PC-9 (cell line): ENCODE results near the gene CDRT15. TPM values are rescaled to one million over a fixed set of nuclear protein-coding genes. Genes with fewer than 3 reads are reported as not detected.

Source experiments
- BruUV-seq: library from RNA; stranded (reverse); fragments of 400-500 nt; replicated peaks from 2 replicates; lab custom pipeline; 2021; lab: Mats Ljungman, UMichigan
- CTCF ChIA-PET: fragments of 300-600 bp; sonication (Branson Sonifier 250); formaldehyde crosslinking; loops from one replicate; lab custom pipeline; 2022; ENCODE audit warnings: antibody characterized with exemption; lab: Charles Lee
- POLR2A ChIA-PET: fragments of 300-600 bp; sonication (Branson Sonifier 250); formaldehyde crosslinking; loops from one replicate; lab custom pipeline; 2022; ENCODE audit warnings: antibody characterized with exemption; ENCODE audit not compliant: unreplicated experiment; lab: Charles Lee
- DNase-seq, 2 experiments: peaks; one replicate each; pipeline versions ENCODE4 v3.0.0 to v3.0.0-alpha.2; 2015 to 2022; ENCODE audit warnings: mixed read lengths in 1 of 2
- H2AFZ ChIP-seq: fragments of 200-600 bp; sonication (generic); 2 replicates; pipeline ENCODE4 v1.8.1; 2017; ENCODE audit warnings: antibody characterized with exemption
- H3F3A ChIP-seq: fragments of 200-600 bp; sonication (generic); 2 replicates; pipeline ENCODE4 v1.8.1; 2017; ENCODE audit warnings: antibody characterized with exemption, mild to moderate bottlenecking, low read depth; ENCODE audit not compliant: insufficient read depth
- H3K27ac ChIP-seq: fragments of 200-600 bp; sonication (generic); 2 replicates; pipeline ENCODE4 v1.6.1; 2016; ENCODE audit warnings: mixed run types
- H3K27me3 ChIP-seq: fragments of 200-600 bp; sonication (generic); 2 replicates; pipeline ENCODE4 v1.6.1; 2016; ENCODE audit warnings: low read depth, mixed run types; ENCODE audit not compliant: insufficient read depth
- H3K36me3 ChIP-seq: fragments of 200-600 bp; sonication (generic); 2 replicates; pipeline ENCODE4 v1.6.1; 2016; ENCODE audit warnings: low read depth, mixed run types
- H3K4me1 ChIP-seq: fragments of 200-600 bp; sonication (generic); replicated peaks from 2 replicates; pipeline ENCODE4 v1.6.1; 2016; ENCODE audit warnings: mixed run types; ENCODE audit not compliant: insufficient read depth
- H3K4me2 ChIP-seq: fragments of 200-600 bp; sonication (generic); 2 replicates; pipeline ENCODE4 v1.6.1; 2017; ENCODE audit warnings: mixed run types
- H3K4me3 ChIP-seq: fragments of 200-600 bp; sonication (generic); 2 replicates; pipeline ENCODE4 v1.6.1; 2016; ENCODE audit warnings: mixed run types
- H3K79me2 ChIP-seq: fragments of 200-600 bp; sonication (generic); 2 replicates; pipeline ENCODE4 v1.6.1; 2017; ENCODE audit warnings: low read depth, mixed run types
- H3K9me2 ChIP-seq: fragments of 200-600 bp; sonication (generic); 2 replicates; pipeline ENCODE4 v1.8.1; 2017; ENCODE audit warnings: mild to moderate bottlenecking; ENCODE audit not compliant: insufficient read depth
- H3K9me3 ChIP-seq: fragments of 200-600 bp; sonication (generic); 2 replicates; pipeline ENCODE4 v1.8.1; 2016; ENCODE audit warnings: low read depth; ENCODE audit not compliant: insufficient read depth
- H4K20me1 ChIP-seq: fragments of 200-600 bp; sonication (generic); 2 replicates; pipeline ENCODE4 v1.8.1; 2017; ENCODE audit not compliant: insufficient read depth
- EZH2 ChIP-seq: fragments of 200-600 bp; sonication (generic); IDR thresholded peaks from 2 replicates; pipeline ENCODE4 v1.8.0; 2017; ENCODE audit warnings: antibody characterized with exemption, low read depth
- intact Hi-C: fragments of 100-400 bp; cut with micrococcal nuclease; formaldehyde crosslinking; loops from one replicate; pipeline ENCODE4 v1.10.0; 2022; ENCODE audit not compliant: unreplicated experiment
- total RNA-seq: library from RNA; stranded (reverse); gene quantifications from 2 replicates; pipeline ENCODE4 v1.2.3, GENCODE V29; 2021
- TF ChIP-seq, protein P1 (sequence below): fragments of 200-600 bp; sonication (generic); conservative IDR thresholded peaks from 2 replicates; pipeline ENCODE4 v1.6.1; 2017; ENCODE audit warnings: mixed run types, antibody characterized with exemption, mild to moderate bottlenecking, moderate library complexity

CDRT15 gene
- total RNA-seq, 1 experiment from 2014 or later, result not detected

DNA sequence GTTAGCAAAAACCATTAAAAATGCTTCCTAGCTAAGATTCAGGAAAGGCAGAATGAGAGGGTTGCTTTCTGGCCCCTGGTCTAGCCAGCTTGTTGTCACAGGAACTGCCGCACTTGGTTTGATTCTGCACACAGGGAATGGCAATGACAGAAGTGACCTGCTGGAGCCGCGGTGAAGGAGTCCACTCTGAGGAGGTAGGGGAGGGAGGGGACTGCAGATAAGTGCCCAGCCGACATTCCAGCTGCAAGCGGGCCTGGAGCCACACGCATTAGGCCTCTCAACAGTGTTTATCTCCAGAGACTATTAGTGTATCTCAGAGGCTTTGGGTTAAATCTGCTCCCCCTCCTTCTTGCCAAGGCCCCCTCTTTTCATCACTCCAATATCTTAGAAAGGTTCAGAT is 38.6 kb downstream of the CDRT15 start:
- no peak overlapping the region for H3K27ac ChIP-seq
- no peak overlapping the region for H2AFZ ChIP-seq
- no peaks in the 10 kb centered on the region for H3K4me1 ChIP-seq
- BruUV-seq, result no TSS peak
- no peaks in the 10 kb centered on the region for H3K27me3 ChIP-seq
- no peaks in the 10 kb centered on the region for H3F3A ChIP-seq
- H3K4me3 ChIP-seq, result no peak overlapping the region
- H3K4me2 ChIP-seq, result no peak overlapping the region
- no peak for DNase-seq
- no peaks in the 10 kb centered on the region for H3K79me2 ChIP-seq
- no peaks in the 10 kb centered on the region for H3K36me3 ChIP-seq
- no peaks in the 10 kb centered on the region for H3K9me2 ChIP-seq
- H4K20me1 ChIP-seq, result no peaks in the 10 kb centered on the region
- TF ChIP-seq, protein P1, sequence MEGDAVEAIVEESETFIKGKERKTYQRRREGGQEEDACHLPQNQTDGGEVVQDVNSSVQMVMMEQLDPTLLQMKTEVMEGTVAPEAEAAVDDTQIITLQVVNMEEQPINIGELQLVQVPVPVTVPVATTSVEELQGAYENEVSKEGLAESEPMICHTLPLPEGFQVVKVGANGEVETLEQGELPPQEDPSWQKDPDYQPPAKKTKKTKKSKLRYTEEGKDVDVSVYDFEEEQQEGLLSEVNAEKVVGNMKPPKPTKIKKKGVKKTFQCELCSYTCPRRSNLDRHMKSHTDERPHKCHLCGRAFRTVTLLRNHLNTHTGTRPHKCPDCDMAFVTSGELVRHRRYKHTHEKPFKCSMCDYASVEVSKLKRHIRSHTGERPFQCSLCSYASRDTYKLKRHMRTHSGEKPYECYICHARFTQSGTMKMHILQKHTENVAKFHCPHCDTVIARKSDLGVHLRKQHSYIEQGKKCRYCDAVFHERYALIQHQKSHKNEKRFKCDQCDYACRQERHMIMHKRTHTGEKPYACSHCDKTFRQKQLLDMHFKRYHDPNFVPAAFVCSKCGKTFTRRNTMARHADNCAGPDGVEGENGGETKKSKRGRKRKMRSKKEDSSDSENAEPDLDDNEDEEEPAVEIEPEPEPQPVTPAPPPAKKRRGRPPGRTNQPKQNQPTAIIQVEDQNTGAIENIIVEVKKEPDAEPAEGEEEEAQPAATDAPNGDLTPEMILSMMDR, result no peak
- no peak for TF ChIP-seq EZH2
- no peaks in the 10 kb centered on the region for H3K9me3 ChIP-seq
- ChIA-PET CTCF (no interaction called here), POLR2A (no interaction called here)
- intact Hi-C loops, result no loop called here

DNA sequence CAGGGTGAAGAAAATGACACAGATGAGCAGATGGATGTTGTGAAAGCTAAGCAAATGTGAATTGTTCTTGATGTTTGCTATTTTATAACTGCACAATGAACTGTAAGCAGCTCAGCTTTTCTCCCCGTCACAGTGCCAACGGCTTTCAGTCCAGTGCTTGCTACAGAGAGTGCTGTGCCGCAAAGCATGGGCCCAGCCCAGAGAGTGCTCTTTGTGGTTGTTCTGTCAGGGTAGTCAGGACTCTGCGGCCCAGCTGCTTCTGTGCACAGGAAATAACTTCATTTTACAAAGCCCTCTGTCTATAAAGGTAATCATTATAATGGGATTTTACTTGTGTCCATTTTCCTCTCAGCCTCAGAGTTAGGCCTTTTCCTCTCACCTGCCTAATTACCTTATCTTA is 39.1 kb downstream of the CDRT15 start:
- ChIA-PET CTCF (no interaction called here), POLR2A (no interaction called here)
- TF ChIP-seq, protein P1, result no peak
- TF ChIP-seq EZH2, result no peak
- Histone ChIP-seq H2AFZ (no peak overlapping the region), H3K9me3 (no peaks in the 10 kb centered on the region), H3K27me3 (no peaks in the 10 kb centered on the region), H3K36me3 (no peaks in the 10 kb centered on the region), H3K27ac (no peak overlapping the region), H3F3A (no peaks in the 10 kb centered on the region), H4K20me1 (no peaks in the 10 kb centered on the region), H3K79me2 (no peaks in the 10 kb centered on the region), H3K4me2 (no peak overlapping the region), H3K4me1 (no peaks in the 10 kb centered on the region), H3K4me3 (no peak overlapping the region), H3K9me2 (no peaks in the 10 kb centered on the region)
- DNase-seq, result no peak
- no TSS peak for BruUV-seq
- intact Hi-C loops, result no loop called here

DNA sequence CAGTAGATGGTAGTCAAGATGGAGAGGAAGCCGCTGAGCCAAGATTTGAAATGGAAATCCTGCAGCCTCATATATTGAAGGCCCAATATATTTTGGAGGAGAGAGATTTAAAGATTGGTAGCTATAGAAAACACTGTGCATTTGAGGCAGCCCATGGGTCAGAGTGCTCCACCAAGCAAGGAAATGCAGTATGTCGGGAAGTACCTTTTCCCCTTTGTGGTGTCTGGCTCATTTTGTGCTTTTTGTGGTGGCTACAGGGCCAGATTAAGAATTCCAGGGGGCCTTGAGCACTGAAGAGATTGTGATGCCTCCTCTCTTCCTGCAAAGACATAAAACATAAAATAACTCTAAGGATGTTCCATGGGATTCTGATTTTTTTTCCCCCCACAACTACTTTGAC is 39.6 kb downstream of the CDRT15 start:
- H3K27ac ChIP-seq, result no peak overlapping the region
- H3K4me2 ChIP-seq, result no peak overlapping the region
- ChIA-PET CTCF (no interaction called here), POLR2A (no interaction called here)
- H3K4me1 ChIP-seq, result no peaks in the 10 kb centered on the region
- no peak overlapping the region for H2AFZ ChIP-seq
- H3K9me3 ChIP-seq, result no peaks in the 10 kb centered on the region
- H3K79me2 ChIP-seq, result no peaks in the 10 kb centered on the region
- no peaks in the 10 kb centered on the region for H3K36me3 ChIP-seq
- H4K20me1 ChIP-seq, result no peaks in the 10 kb centered on the region
- no TSS peak for BruUV-seq
- no peaks in the 10 kb centered on the region for H3K9me2 ChIP-seq
- H3K4me3 ChIP-seq, result no peak overlapping the region
- DNase-seq, result no peak
- intact Hi-C loops, result no loop called here
- no peaks in the 10 kb centered on the region for H3K27me3 ChIP-seq
- H3F3A ChIP-seq, result no peaks in the 10 kb centered on the region
- TF ChIP-seq, protein P1, result no peak
- TF ChIP-seq EZH2, result no peak
